Loucy (cell line): ENCODE results near the gene PDE11A.

Experiments used
- H2AFZ ChIP-seq: fragments of 200-600 bp; sonication (generic); 2 replicates; pipeline ENCODE4 v1.6.0; 2016; ENCODE audit warnings: antibody characterized with exemption, mild to moderate bottlenecking, low read length, moderate library complexity
- H3F3A ChIP-seq: fragments of 200-600 bp; 2 replicates; pipeline ENCODE4 v1.6.0; 2016; ENCODE audit warnings: antibody characterized with exemption, low read depth, mild to moderate bottlenecking
- H3K27me3 ChIP-seq: fragments of 200-600 bp; sonication (generic); 2 replicates; pipeline ENCODE4 v1.6.1; 2014; ENCODE audit warnings: low read length, mild to moderate bottlenecking; ENCODE audit not compliant: insufficient read depth, poor library complexity, severe bottlenecking
- H3K36me3 ChIP-seq: fragments of 200-600 bp; sonication (generic); 2 replicates; pipeline ENCODE4 v1.6.1; 2016; ENCODE audit warnings: low read length; ENCODE audit not compliant: insufficient read depth
- H3K4me1 ChIP-seq: fragments of 200-600 bp; sonication (generic); 2 replicates; pipeline ENCODE4 v1.5.1; 2014; ENCODE audit warnings: low read length, mild to moderate bottlenecking; ENCODE audit not compliant: insufficient read depth, poor library complexity, severe bottlenecking
- H3K4me2 ChIP-seq: fragments of 200-600 bp; sonication (generic); 2 replicates; pipeline ENCODE4 v1.6.0; 2014; ENCODE audit warnings: antibody characterized with exemption, low read length, low read depth, mild to moderate bottlenecking; ENCODE audit not compliant: poor library complexity, severe bottlenecking
- H3K4me3 ChIP-seq: fragments of 200-600 bp; sonication (generic); 2 replicates; pipeline ENCODE4 v1.5.1; 2014; ENCODE audit warnings: low read length, mild to moderate bottlenecking, mixed read lengths; ENCODE audit not compliant: poor library complexity, severe bottlenecking
- H3K79me2 ChIP-seq: fragments of 200-600 bp; sonication (generic); 2 replicates; pipeline ENCODE4 v1.6.1; 2014; ENCODE audit warnings: low read length; ENCODE audit not compliant: insufficient read depth
- H3K9ac ChIP-seq: fragments of 200-600 bp; sonication (generic); 2 replicates; pipeline ENCODE4 v1.6.0; 2014; ENCODE audit warnings: mild to moderate bottlenecking, low read depth, low read length, moderate library complexity; ENCODE audit not compliant: poor library complexity, severe bottlenecking
- H3K9me2 ChIP-seq: fragments of 200-600 bp; sonication (generic); replicated peaks from 2 replicates; pipeline ENCODE4 v1.6.1; 2016; ENCODE audit warnings: low read depth, low read length, mixed read lengths
- H3K9me3 ChIP-seq: fragments of 200-600 bp; sonication (generic); 2 replicates; pipeline ENCODE4 v1.6.1; 2014; ENCODE audit warnings: mild to moderate bottlenecking, antibody characterized with exemption, low read length, low read depth; ENCODE audit not compliant: insufficient read depth
- H4K20me1 ChIP-seq: fragments of 200-600 bp; sonication (generic); 2 replicates; pipeline ENCODE4 v1.6.0; 2014; ENCODE audit warnings: antibody characterized with exemption, low read length, mild to moderate bottlenecking; ENCODE audit not compliant: insufficient read depth, poor library complexity, severe bottlenecking
- CTCF ChIP-seq: fragments of 200-600 bp; sonication (generic); conservative IDR thresholded peaks from 2 replicates; pipeline ENCODE4 v1.5.1; 2014; ENCODE audit warnings: mild to moderate bottlenecking, antibody characterized with exemption, low read length
- EZH2phosphoT487 ChIP-seq: fragments of 200-600 bp; IDR thresholded peaks from 2 replicates; pipeline ENCODE4 v1.6.1; 2018; ENCODE audit warnings: antibody characterized with exemption, mild to moderate bottlenecking, moderate library complexity, borderline replicate concordance

Gene PDE11A

GRCh38 chr2:177873915-177874314, 198.7 kb downstream of the PDE11A start:
- no peak for TF ChIP-seq EZH2phosphoT487
- TF ChIP-seq CTCF, result no peak
- no peaks in the 10 kb centered on the region for H3K36me3 ChIP-seq
- no peak overlapping the region for H2AFZ ChIP-seq
- no peak overlapping the region for H3K4me3 ChIP-seq
- no peaks in the 10 kb centered on the region for H3K9me2 ChIP-seq
- H4K20me1 ChIP-seq, result no peaks in the 10 kb centered on the region
- no peaks in the 10 kb centered on the region for H3F3A ChIP-seq
- H3K9me3 ChIP-seq, result no peaks in the 10 kb centered on the region
- H3K9ac ChIP-seq, result no peak overlapping the region
- H3K79me2 ChIP-seq, result no peaks in the 10 kb centered on the region
- no peaks in the 10 kb centered on the region for H3K27me3 ChIP-seq
- H3K4me2 ChIP-seq, result no peak overlapping the region
- no peaks in the 10 kb centered on the region for H3K4me1 ChIP-seq

- TF ChIP-seq EZH2phosphoT487 (no peak), CTCF (no peak)
These were observed 200.3 kb downstream of the PDE11A start for GRCh38 chr2:177872286-177872685.

GRCh38 chr2:177869912-177870311, 202.7 kb downstream of the PDE11A start:
- Histone ChIP-seq H3K36me3 (no peaks in the 10 kb centered on the region), H3K4me3 (no peak overlapping the region), H3K27me3 (no peaks in the 10 kb centered on the region), H3K9me2 (no peaks in the 10 kb centered on the region), H3K9ac (no peak overlapping the region), H3K9me3 (no peaks in the 10 kb centered on the region), H2AFZ (no peak overlapping the region), H3K4me2 (no peak overlapping the region), H3K79me2 (no peaks in the 10 kb centered on the region), H3K4me1 (no peaks in the 10 kb centered on the region), H4K20me1 (no peaks in the 10 kb centered on the region), H3F3A (no peaks in the 10 kb centered on the region)
- no peak for TF ChIP-seq CTCF
- TF ChIP-seq EZH2phosphoT487, result no peak

More at GRCh38 chr2:177872286-177872685, 200.3 kb downstream of the PDE11A start:
- Histone ChIP-seq H3K4me1 (no peaks in the 10 kb centered on the region), H2AFZ (no peak overlapping the region), H3K9ac (no peak overlapping the region), H3K9me2 (no peaks in the 10 kb centered on the region), H3K36me3 (no peaks in the 10 kb centered on the region), H3K79me2 (no peaks in the 10 kb centered on the region), H3K4me2 (no peak overlapping the region), H3K4me3 (no peak overlapping the region), H3K9me3 (no peaks in the 10 kb centered on the region), H4K20me1 (no peaks in the 10 kb centered on the region), H3F3A (no peaks in the 10 kb centered on the region), H3K27me3 (no peaks in the 10 kb centered on the region)
